GM21717 (cell line): ENCODE results near the gene MET.

Experiments
- ATAC-seq: cut with Tn5 transposase; IDR thresholded peaks from one replicate; pipeline ENCODE4 v1.9.1; 2021; ENCODE audit warnings: mild to moderate bottlenecking, moderate library complexity; ENCODE audit not compliant: unreplicated experiment

The MET gene

GRCh38 chr7:116726149-116726548, 54.2 kb downstream of the MET start:
- no peak for ATAC-seq

GRCh38 chr7:116726713-116727431, 54.9 kb downstream of the MET start:
- ATAC-seq = no peak

- no peak for ATAC-seq
Observed at GRCh38 chr7:116727432-116728009, 55.5 kb downstream of the MET start.

- ATAC-seq = no peak
Observed at GRCh38 chr7:116728413-116728812, 56.4 kb downstream of the MET start.

GRCh38 chr7:116730097-116731022, 58.4 kb downstream of the MET start:
- ATAC-seq = no peak

- ATAC-seq = no peak
Observed at GRCh38 chr7:116731023-116731395, 59.0 kb downstream of the MET start.

GRCh38 chr7:116731445-116732335, 59.7 kb downstream of the MET start:
- no peak for ATAC-seq

GRCh38 chr7:116732788-116733694, 61.0 kb downstream of the MET start:
- ATAC-seq = no peak

GRCh38 chr7:116733924-116734580, 62.1 kb downstream of the MET start:
- no peak for ATAC-seq

- no peak for ATAC-seq
Observed at GRCh38 chr7:116734710-116735109, 62.7 kb downstream of the MET start.

- ATAC-seq = no peak
Observed at GRCh38 chr7:116736927-116737715, 65.1 kb downstream of the MET start.

GRCh38 chr7:116738378-116738777, 66.4 kb downstream of the MET start:
- ATAC-seq = no peak

- no peak for ATAC-seq
Observed at GRCh38 chr7:116739307-116739706, 67.3 kb downstream of the MET start.

- no peak for ATAC-seq
Observed at GRCh38 chr7:116740231-116740630, 68.2 kb downstream of the MET start.

GRCh38 chr7:116740755-116741462, 68.9 kb downstream of the MET start:
- ATAC-seq = no peak

- ATAC-seq = no peak
Observed at GRCh38 chr7:116741625-116742316, 69.8 kb downstream of the MET start.

- no peak for ATAC-seq
Observed at GRCh38 chr7:116742641-116743040, 70.6 kb downstream of the MET start.
